ENCODE measurements around the gene BAG5.
"Not testable (repeated sequence)": the region's sequence is repeated elsewhere in the genome, so short reads cannot be mapped to it uniquely, and the experiment has no call there.

Gene BAG5

GRCh38 chr14:103533137-103533998 is 29.1 kb downstream of the BAG5 start:
- DNase-seq, result no peak

GRCh38 chr14:103532216-103533136 is 30.0 kb downstream of the BAG5 start:
- DNase-seq, result no peak

GRCh38 chr14:103531421-103532215 is 30.8 kb downstream of the BAG5 start:
- no peak for DNase-seq

GRCh38 chr14:103530831-103531230 is 31.6 kb downstream of the BAG5 start:
- no peak for DNase-seq

- DNase-seq, result no peak
Measured at GRCh38 chr14:103530390-103530789, 32.1 kb downstream of the BAG5 start.

GRCh38 chr14:103529383-103530365 is 32.8 kb downstream of the BAG5 start:
- no peak for DNase-seq

- peak; percentile 88 for DNase-seq
Measured at GRCh38 chr14:103528587-103529382, 33.7 kb downstream of the BAG5 start, which contains the start of gene TRMT61A. Gene TRMT61A (plus strand): TSS chr14:103529196. CDS start chr14:103529979, 783 bp downstream.

- DNase-seq, result peak; percentile 33
Measured at GRCh38 chr14:103528146-103528586, 34.3 kb downstream of the BAG5 start.

GRCh38 chr14:103527408-103528145 is 34.9 kb downstream of the BAG5 start:
- peak; percentile 66 for DNase-seq

- DNase-seq, result no peak
Measured at GRCh38 chr14:103526914-103527248, 35.6 kb downstream of the BAG5 start.

- no peak for DNase-seq
Measured at GRCh38 chr14:103526247-103526913, 36.1 kb downstream of the BAG5 start.

GRCh38 chr14:103525430-103526246 is 36.8 kb downstream of the BAG5 start:
- not testable (repeated sequence) for DNase-seq

- DNase-seq, result no peak
Measured at GRCh38 chr14:103524002-103524935, 38.2 kb downstream of the BAG5 start.

- no peak for DNase-seq
Measured at GRCh38 chr14:103523575-103523954, 38.9 kb downstream of the BAG5 start.

GRCh38 chr14:103522649-103523574 is 39.5 kb downstream of the BAG5 start, which contains the start of gene CKB:
Gene CKB (minus strand): TSS chr14:103522830. CDS start chr14:103522493, 337 bp downstream.
- DNase-seq, result peak; percentile 34

All from fibroblast of upper back skin (primary cell).